Measurements from ENCODE around the gene LPAR1.

LPAR1 gene

GRCh38 chr9:110997847-110998246, 40.4 kb downstream of the LPAR1 start:
- no peak for DNase-seq

- DNase-seq, result no peak
These were observed 41.6 kb downstream of the LPAR1 start for GRCh38 chr9:110996436-110997220.

GRCh38 chr9:110995420-110996340, 42.6 kb downstream of the LPAR1 start:
- no peak for DNase-seq

GRCh38 chr9:110994771-110995241, 43.5 kb downstream of the LPAR1 start:
- DNase-seq, result no peak

GRCh38 chr9:110990481-110990880, 47.8 kb downstream of the LPAR1 start:
- no peak for DNase-seq

GRCh38 chr9:110986529-110986928, 51.7 kb downstream of the LPAR1 start:
- DNase-seq, result no peak

GRCh38 chr9:110984890-110985437, 53.3 kb downstream of the LPAR1 start:
- no peak for DNase-seq

GRCh38 chr9:110980261-110980660, 58.0 kb downstream of the LPAR1 start:
- no peak for DNase-seq

- DNase-seq, result no peak
These were observed 58.6 kb downstream of the LPAR1 start for GRCh38 chr9:110979636-110980035.

- DNase-seq, result no peak
These were observed 59.8 kb downstream of the LPAR1 start for GRCh38 chr9:110978516-110978915.

- no peak for DNase-seq
These were observed 61.0 kb downstream of the LPAR1 start for GRCh38 chr9:110977259-110977709.

- no peak for DNase-seq
These were observed 62.3 kb downstream of the LPAR1 start for GRCh38 chr9:110975969-110976368.

GRCh38 chr9:110975278-110975677, 63.0 kb downstream of the LPAR1 start:
- DNase-seq, result no peak

- DNase-seq, result no peak
These were observed 66.6 kb downstream of the LPAR1 start for GRCh38 chr9:110971705-110972104.

- no peak for DNase-seq
These were observed 67.0 kb downstream of the LPAR1 start for GRCh38 chr9:110971234-110971633.

- no peak for DNase-seq
These were observed 68.3 kb downstream of the LPAR1 start for GRCh38 chr9:110969971-110970386.

GRCh38 chr9:110968096-110968495, 70.2 kb downstream of the LPAR1 start:
- DNase-seq, result no peak

- no peak for DNase-seq
These were observed 71.1 kb downstream of the LPAR1 start for GRCh38 chr9:110967196-110967595.

- DNase-seq, result no peak
These were observed 78.0 kb downstream of the LPAR1 start for GRCh38 chr9:110960288-110960687.

GRCh38 chr9:110958847-110959246, 79.4 kb downstream of the LPAR1 start:
- no peak for DNase-seq

GRCh38 chr9:110954822-110955291, 83.4 kb downstream of the LPAR1 start:
- no peak for DNase-seq

GRCh38 chr9:110952540-110952859, 85.8 kb downstream of the LPAR1 start:
- no peak for DNase-seq

GRCh38 chr9:110951805-110952539, 86.3 kb downstream of the LPAR1 start:
- DNase-seq, result no peak
